Right lobe of liver (tissue), 6 donors: ENCODE measurements around the gene DCDC2C. TPM values are rescaled to one million over a fixed set of nuclear protein-coding genes. Genes with fewer than 3 reads are reported as not detected.

Source experiments
- ATAC-seq, 4 donors: fragments of 200-7000 bp; cut with Tn5 transposase; one replicate each; pipeline ENCODE4 v1.9.1; 2020; ENCODE audit warnings: mild to moderate bottlenecking in 4 of 4, moderate library complexity in 4 of 4
- DNase-seq, 3 donors: peaks; one replicate each; pipeline ENCODE4 v3.0.0-alpha.2; 2020
- H3K27ac ChIP-seq, 3 donors: fragments of 200-600 bp; one replicate each; pipeline ENCODE4 v1.8.0; 2022
- H3K27me3 ChIP-seq, 2 donors: fragments of 200-600 bp; one replicate each; pipeline ENCODE4 v1.8.0; 2022
- H3K36me3 ChIP-seq, 4 donors: fragments of 200-600 bp; sonication (generic) in 1 of 4; one replicate each; pipeline versions ENCODE4 v1.5.1 to v1.8.0; 2017 to 2022; ENCODE audit warnings: control low read depth in 1 of 4
- H3K4me1 ChIP-seq, 4 donors: fragments of 200-600 bp; sonication (generic) in 1 of 4; one replicate each; pipeline versions ENCODE4 v1.5.1 to v1.8.0; 2017 to 2022; ENCODE audit warnings: control low read depth in 1 of 4
- H3K4me3 ChIP-seq, 3 donors: fragments of 200-600 bp; one replicate each; pipeline ENCODE4 v1.8.0; 2022
- H3K9me3 ChIP-seq, 4 donors: fragments of 200-600 bp; sonication (generic) in 1 of 4; one replicate each; pipeline versions ENCODE4 v1.5.1 to v1.8.0; 2017 to 2022; ENCODE audit warnings: control low read depth in 1 of 4
- CTCF ChIP-seq, 4 donors: fragments of 200-600 bp in 3 of 4; fragments of 450-650 bp in 1 of 4; IDR thresholded peaks; one replicate each; pipeline versions ENCODE4 v1.5.1 to v1.8.0; 2016 to 2022; ENCODE audit warnings: antibody characterized with exemption in 4 of 4, mild to moderate bottlenecking in 2 of 4
- POLR2A ChIP-seq: fragments of 450-650 bp; IDR thresholded peaks from one replicate; pipeline ENCODE4 v1.6.1; 2017; ENCODE audit warnings: antibody characterized with exemption, mild to moderate bottlenecking
- WGBS: methylation state at CpG from one replicate; pipeline ENCODE4 v1.1.6; 2018; ENCODE audit warnings: low coverage, low lambda C conversion rate; ENCODE audit not compliant: insufficient coverage; ENCODE audit errors: missing lambda C conversion rate; 5-methylcytosine and 5-hydroxymethylcytosine counted together
- intact Hi-C, 2 donors: fragments of 100-400 bp; cut with DNase I; formaldehyde crosslinking; loops; one replicate each; pipeline versions ENCODE4 v1.11.2 to v1.14.1; 2022
- total RNA-seq, 6 experiments: library from RNA; depleted of rRNA in 2 of 6; stranded (reverse); fragments of >200 nt in 2 of 6; fragmentation: NEBNext Ultra II Directional in 3 of 6; extraction: Animal tissue kit (Norgen Biotek cat#: 25700) in 3 of 6; gene quantifications; one replicate each; pipeline versions ENCODE4 v1.1.0 to v1.2.4, GENCODE V29; 2016 to 2023
- donor health status: DM: no; HTN: yes; CAD: no.
- donor health status: DM: no; HTN: no; CAD: no.
- donor health status: DM: no; HTN: no; CAD: no.
- donor health status: DM: no; HTN: yes; CAD: no.
- donor health status: DM: no; HTN: yes; CAD: no.

The DCDC2C gene
- total RNA-seq, 6 experiments from 2014 or later: not detected

- no peaks in the 10 kb centered on the region for H3K4me1 ChIP-seq
- H3K9me3 ChIP-seq: no peaks in the 10 kb centered on the region
- intact Hi-C loops: no loop called here
- ATAC-seq: no peak
- no peak overlapping the region for H3K4me3 ChIP-seq
- no peaks in the 10 kb centered on the region for H3K36me3 ChIP-seq
- H3K27ac ChIP-seq: no peak overlapping the region
- TF ChIP-seq POLR2A: no peak
- TF ChIP-seq CTCF (IDR thresholded peaks at IDR 0.05): no peak
- no peaks in the 10 kb centered on the region for H3K27me3 ChIP-seq
- no peak for DNase-seq
- WGBS: 62% methylated on average over 13 of the region's 16 CpGs
Observed at GRCh38 chr2:3864943-3865865, 161.8 kb downstream of the DCDC2C start.

- ATAC-seq (no peak), DNase-seq (no peak)
- WGBS: 66% methylated on average over 3 of the region's 5 CpGs
- H3K27ac ChIP-seq: no peak overlapping the region
- intact Hi-C loops: no loop called here
- H3K36me3 ChIP-seq: no peaks in the 10 kb centered on the region
- no peaks in the 10 kb centered on the region for H3K9me3 ChIP-seq
- no peaks in the 10 kb centered on the region for H3K27me3 ChIP-seq
- TF ChIP-seq CTCF (IDR thresholded peaks at IDR 0.05) (no peak), POLR2A (no peak)
- H3K4me1 ChIP-seq: no peaks in the 10 kb centered on the region
- no peak overlapping the region for H3K4me3 ChIP-seq
Observed at GRCh38 chr2:3867469-3867868, 164.1 kb downstream of the DCDC2C start.

GRCh38 chr2:3868012-3868805 lies 164.8 kb downstream of the DCDC2C start:
- WGBS: 55% methylated on average over 10 of the region's 14 CpGs
- intact Hi-C loops: no loop called here
- DNase-seq (no peak), ATAC-seq (no peak)
- H3K27ac ChIP-seq: no peak overlapping the region
- no peaks in the 10 kb centered on the region for H3K36me3 ChIP-seq
- no peak for TF ChIP-seq CTCF (IDR thresholded peaks at IDR 0.05)
- no peak for TF ChIP-seq POLR2A
- H3K4me3 ChIP-seq: no peak overlapping the region
- no peaks in the 10 kb centered on the region for H3K4me1 ChIP-seq
- H3K9me3 ChIP-seq: no peaks in the 10 kb centered on the region
- no peaks in the 10 kb centered on the region for H3K27me3 ChIP-seq

- no peaks in the 10 kb centered on the region for H3K4me1 ChIP-seq
- H3K36me3 ChIP-seq: no peaks in the 10 kb centered on the region
- DNase-seq (no peak), ATAC-seq (no peak)
- H3K27ac ChIP-seq: no peak overlapping the region
- no peaks in the 10 kb centered on the region for H3K9me3 ChIP-seq
- TF ChIP-seq POLR2A (no peak), CTCF (IDR thresholded peaks at IDR 0.05) (no peak)
- H3K27me3 ChIP-seq: no peaks in the 10 kb centered on the region
- H3K4me3 ChIP-seq: no peak overlapping the region
- intact Hi-C loops: no loop called here
- WGBS: 65% methylated on average over 7 of the region's 7 CpGs
Observed at GRCh38 chr2:3870222-3870621, 166.8 kb downstream of the DCDC2C start.
